Ishikawa (cell line): ENCODE results near the gene GIMAP8.

Experiments
- CEBPB ChIP-seq: IDR thresholded peaks from 2 replicates; pipeline ENCODE4 v1.6.1; 2012
- CREB1 ChIP-seq: IDR thresholded peaks from 2 replicates; pipeline ENCODE4 v1.6.1; 2012; ENCODE audit warnings: low read depth
- EGR1 ChIP-seq: IDR thresholded peaks from 2 replicates; pipeline ENCODE4 v1.6.1; 2012
- EP300 ChIP-seq: IDR thresholded peaks from 2 replicates; pipeline ENCODE4 v1.6.1; 2012; ENCODE audit warnings: borderline replicate concordance
- FOXM1 ChIP-seq: IDR thresholded peaks from 2 replicates; pipeline ENCODE4 v1.6.1; 2012; ENCODE audit warnings: low read depth, borderline replicate concordance
- MAX ChIP-seq: IDR thresholded peaks from 2 replicates; pipeline ENCODE4 v1.6.1; 2012
- NFIC ChIP-seq: IDR thresholded peaks from 2 replicates; pipeline ENCODE4 v1.6.1; 2012
- RAD21 ChIP-seq: IDR thresholded peaks from 2 replicates; pipeline ENCODE4 v1.6.1; 2012; ENCODE audit warnings: low read depth
- REST ChIP-seq: IDR thresholded peaks from 2 replicates; pipeline ENCODE4 v1.6.1; 2012; ENCODE audit warnings: low read depth, mild to moderate bottlenecking
- TAF1 ChIP-seq: IDR thresholded peaks from 2 replicates; pipeline ENCODE4 v1.6.1; 2012; ENCODE audit warnings: low read depth, mild to moderate bottlenecking
- TCF12 ChIP-seq: IDR thresholded peaks from 2 replicates; pipeline ENCODE4 v1.6.1; 2012; ENCODE audit warnings: low read depth
- TEAD4 ChIP-seq: IDR thresholded peaks from 2 replicates; pipeline ENCODE4 v1.6.1; 2012
- USF1 ChIP-seq: IDR thresholded peaks from 2 replicates; pipeline ENCODE4 v1.6.1; 2012
- YY1 ChIP-seq: IDR thresholded peaks from 2 replicates; pipeline ENCODE4 v1.6.1; 2012; ENCODE audit warnings: low read depth
- ZBTB7A ChIP-seq: IDR thresholded peaks from 2 replicates; pipeline ENCODE4 v1.6.1; 2012; ENCODE audit warnings: low read depth

The GIMAP8 gene

GRCh38 chr7:150451833-150452461 is 1.5 kb downstream of the GIMAP8 start:
- no peak for TF ChIP-seq EP300
- TF ChIP-seq CREB1: no peak
- TF ChIP-seq FOXM1: no peak
- TF ChIP-seq RAD21: no peak
- TF ChIP-seq ZBTB7A: no peak
- no peak for TF ChIP-seq TEAD4
- no peak for TF ChIP-seq REST
- TF ChIP-seq CEBPB: no peak
- TF ChIP-seq NFIC: no peak
- TF ChIP-seq YY1: no peak
- no peak for TF ChIP-seq TAF1
- no peak for TF ChIP-seq TCF12
- TF ChIP-seq EGR1: no peak
- no peak for TF ChIP-seq USF1
- no peak for TF ChIP-seq MAX

GRCh38 chr7:150453181-150453580 is 2.8 kb downstream of the GIMAP8 start:
- TF ChIP-seq FOXM1 (no peak), RAD21 (no peak), NFIC (no peak), MAX (no peak), CREB1 (no peak)

- no peak for TF ChIP-seq REST
- TF ChIP-seq EGR1: no peak
- TF ChIP-seq FOXM1: no peak
- no peak for TF ChIP-seq CREB1
- no peak for TF ChIP-seq TAF1
- TF ChIP-seq TEAD4: no peak
- TF ChIP-seq RAD21: no peak
These were observed 3.5 kb downstream of the GIMAP8 start for GRCh38 chr7:150453892-150454291.

GRCh38 chr7:150458235-150458634 is 7.8 kb downstream of the GIMAP8 start:
- TF ChIP-seq EP300 (no peak), YY1 (no peak), ZBTB7A (no peak), TCF12 (no peak), TAF1 (no peak), TEAD4 (no peak), CEBPB (no peak), NFIC (no peak)

GRCh38 chr7:150458756-150459155 is 8.3 kb downstream of the GIMAP8 start:
- TF ChIP-seq ZBTB7A: no peak
- no peak for TF ChIP-seq EP300
- no peak for TF ChIP-seq YY1

- TF ChIP-seq REST (no peak), EGR1 (no peak), EP300 (no peak), USF1 (no peak), ZBTB7A (no peak), RAD21 (no peak), YY1 (no peak), NFIC (no peak), TEAD4 (no peak), TCF12 (no peak), CREB1 (no peak), MAX (no peak), FOXM1 (no peak), TAF1 (no peak), CEBPB (no peak)
These were observed 11.1 kb downstream of the GIMAP8 start for GRCh38 chr7:150461520-150461919.
